WTC11 (cell line): ENCODE data around the gene NEAT1. TPM values are rescaled to one million over a fixed set of nuclear protein-coding genes. Genes with fewer than 3 reads are reported as not detected.

Source experiments
- ATAC-seq: fragments of 200-7000 bp; cut with Tn5 transposase; 2 replicates; pipeline ENCODE4 v1.10.0; 2021; ENCODE audit warnings: mild to moderate bottlenecking, moderate library complexity
- CTCF ChIA-PET: fragments of 300-600 bp; sonication (Branson Sonifier 250); formaldehyde crosslinking; loops from one replicate; lab custom pipeline; 2021; ENCODE audit warnings: antibody characterized with exemption; lab: Charles Lee
- POLR2A ChIA-PET: fragments of 350-600 bp; sonication (Branson Sonifier 250); formaldehyde crosslinking; loops from one replicate; lab custom pipeline; 2021; ENCODE audit warnings: antibody characterized with exemption; lab: Charles Lee
- DNase-seq: peaks from one replicate; pipeline ENCODE4 v3.0.0; 2021; ENCODE audit warnings: low spot score
- H3K27ac Mint-ChIP-seq: 2 replicates; pipeline ENCODE4 v1.8.0; 2021; ENCODE audit warnings: mixed read lengths
- H3K27me3 Mint-ChIP-seq: 2 replicates; pipeline ENCODE4 v1.8.0; 2021; ENCODE audit warnings: low read depth, mild to moderate bottlenecking, moderate library complexity, mixed read lengths
- H3K36me3 Mint-ChIP-seq: 2 replicates; pipeline ENCODE4 v1.8.0; 2021; ENCODE audit warnings: mixed read lengths
- H3K4me1 Mint-ChIP-seq: 2 replicates; pipeline ENCODE4 v1.8.0; 2022; ENCODE audit warnings: mixed read lengths
- H3K4me3 Mint-ChIP-seq: 2 replicates; pipeline ENCODE4 v1.8.0; 2021; ENCODE audit warnings: mild to moderate bottlenecking, moderate library complexity, mixed read lengths
- H3K9me3 Mint-ChIP-seq: 2 replicates; pipeline ENCODE4 v1.8.0; 2021; ENCODE audit warnings: mixed read lengths
- FOXJ3 ChIP-seq: sonication (generic); formaldehyde crosslinking; IDR thresholded peaks from 2 replicates; pipeline ENCODE4 v1.9.0; 2021; ENCODE audit warnings: missing genetic modification reagents, mild to moderate bottlenecking, borderline replicate concordance
- GTF2I ChIP-seq: fragments of 250-450 bp; sonication (Bioruptor Pico); conservative IDR thresholded peaks from 2 replicates; pipeline ENCODE4 v1.4.0; 2021; ENCODE audit warnings: mild to moderate bottlenecking
- MYBL2 ChIP-seq: sonication (generic); formaldehyde crosslinking; IDR thresholded peaks from 2 replicates; pipeline ENCODE4 v1.8.1; 2023; ENCODE audit warnings: mild to moderate bottlenecking, moderate library complexity, missing genetic modification reagents
- NR3C1 ChIP-seq: sonication (generic); formaldehyde crosslinking; conservative IDR thresholded peaks from 2 replicates; pipeline ENCODE4 v1.8.1; 2023; ENCODE audit warnings: low read depth, mild to moderate bottlenecking, missing genetic modification reagents
- ZBTB21 ChIP-seq: sonication (generic); formaldehyde crosslinking; IDR thresholded peaks from 2 replicates; pipeline ENCODE4 v1.8.1; 2023; ENCODE audit warnings: mild to moderate bottlenecking, missing genetic modification reagents, borderline replicate concordance
- total RNA-seq: library from RNA; stranded (reverse); gene quantifications from 3 replicates; pipeline ENCODE4 v1.2.3, GENCODE V29; 2021
- TF ChIP-seq, protein P1 (sequence below): sonication (generic); formaldehyde crosslinking; IDR thresholded peaks from 2 replicates; pipeline ENCODE4 v1.8.0; 2023; ENCODE audit warnings: mild to moderate bottlenecking, missing genetic modification reagents
- TF ChIP-seq, protein P2 (sequence below): fragments of 250-450 bp; sonication (Bioruptor Pico); IDR thresholded peaks from 2 replicates; pipeline ENCODE4 v1.9.0; 2021; ENCODE audit warnings: mild to moderate bottlenecking
- TF ChIP-seq, protein P3 (sequence below): fragments of 250-450 bp; sonication (Bioruptor Pico); conservative IDR thresholded peaks from 2 replicates; pipeline ENCODE4 v1.9.0; 2021; ENCODE audit warnings: mild to moderate bottlenecking
- TF ChIP-seq, protein P4 (sequence below): sonication (generic); formaldehyde crosslinking; IDR thresholded peaks from 2 replicates; pipeline ENCODE4 v1.8.0; 2023; ENCODE audit warnings: missing genetic modification reagents
- TF ChIP-seq, protein P5 (sequence below): sonication (generic); formaldehyde crosslinking; IDR thresholded peaks from 2 replicates; pipeline ENCODE4 v1.8.0; 2022; ENCODE audit warnings: mild to moderate bottlenecking, missing genetic modification reagents
- TF ChIP-seq, protein P6 (sequence below): sonication (generic); formaldehyde crosslinking; IDR thresholded peaks from 2 replicates; pipeline ENCODE4 v1.8.1; 2022; ENCODE audit warnings: mild to moderate bottlenecking, missing genetic modification reagents, moderate library complexity, borderline replicate concordance
- TF ChIP-seq, protein P7 (sequence below): fragments of 250-450 bp; sonication (Bioruptor Pico); IDR thresholded peaks from 2 replicates; pipeline ENCODE4 v1.9.0; 2021; ENCODE audit warnings: moderate library complexity, mild to moderate bottlenecking, inconsistent platforms, borderline replicate concordance

Gene NEAT1
- total RNA-seq, 1 experiment from 2014 or later: 38.1 TPM

DNA sequence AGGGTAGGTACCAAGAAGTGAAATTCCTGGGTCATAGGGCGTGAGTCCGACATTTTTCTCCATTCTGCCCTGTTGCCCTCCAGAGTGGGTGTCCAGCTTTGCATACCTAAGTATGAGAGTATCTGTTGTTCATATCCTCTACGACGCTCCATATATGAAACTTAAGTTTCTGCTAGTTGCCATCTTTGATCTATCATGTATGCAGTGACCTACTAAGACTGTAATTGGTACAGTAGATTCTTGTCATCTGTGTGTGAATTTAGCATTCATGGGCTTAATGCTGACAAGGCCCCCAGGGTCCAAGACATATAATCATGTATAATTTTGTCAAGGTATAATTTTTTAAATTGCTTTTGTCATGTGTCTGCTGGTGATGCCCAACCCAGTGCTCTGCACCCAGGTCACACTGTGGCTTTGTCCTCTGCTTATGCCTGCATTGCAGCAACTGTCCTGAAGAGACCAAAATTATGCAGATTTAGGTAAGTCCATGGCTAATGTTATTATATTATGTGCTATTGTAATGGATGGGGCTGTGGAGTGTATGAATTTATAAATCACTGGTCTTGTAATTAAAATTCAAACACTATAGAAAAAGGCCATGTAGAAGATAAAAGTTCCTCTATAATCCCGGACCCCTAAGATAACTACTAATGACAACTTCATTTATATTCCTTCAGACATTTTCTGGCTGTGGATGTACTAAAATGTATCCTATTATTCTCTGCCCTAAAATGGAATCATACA is 12.2 kb downstream of the NEAT1 start (continued):
- TF ChIP-seq ZBTB21 (CRISPR knock-in tag): no peak
- TF ChIP-seq, protein P1, sequence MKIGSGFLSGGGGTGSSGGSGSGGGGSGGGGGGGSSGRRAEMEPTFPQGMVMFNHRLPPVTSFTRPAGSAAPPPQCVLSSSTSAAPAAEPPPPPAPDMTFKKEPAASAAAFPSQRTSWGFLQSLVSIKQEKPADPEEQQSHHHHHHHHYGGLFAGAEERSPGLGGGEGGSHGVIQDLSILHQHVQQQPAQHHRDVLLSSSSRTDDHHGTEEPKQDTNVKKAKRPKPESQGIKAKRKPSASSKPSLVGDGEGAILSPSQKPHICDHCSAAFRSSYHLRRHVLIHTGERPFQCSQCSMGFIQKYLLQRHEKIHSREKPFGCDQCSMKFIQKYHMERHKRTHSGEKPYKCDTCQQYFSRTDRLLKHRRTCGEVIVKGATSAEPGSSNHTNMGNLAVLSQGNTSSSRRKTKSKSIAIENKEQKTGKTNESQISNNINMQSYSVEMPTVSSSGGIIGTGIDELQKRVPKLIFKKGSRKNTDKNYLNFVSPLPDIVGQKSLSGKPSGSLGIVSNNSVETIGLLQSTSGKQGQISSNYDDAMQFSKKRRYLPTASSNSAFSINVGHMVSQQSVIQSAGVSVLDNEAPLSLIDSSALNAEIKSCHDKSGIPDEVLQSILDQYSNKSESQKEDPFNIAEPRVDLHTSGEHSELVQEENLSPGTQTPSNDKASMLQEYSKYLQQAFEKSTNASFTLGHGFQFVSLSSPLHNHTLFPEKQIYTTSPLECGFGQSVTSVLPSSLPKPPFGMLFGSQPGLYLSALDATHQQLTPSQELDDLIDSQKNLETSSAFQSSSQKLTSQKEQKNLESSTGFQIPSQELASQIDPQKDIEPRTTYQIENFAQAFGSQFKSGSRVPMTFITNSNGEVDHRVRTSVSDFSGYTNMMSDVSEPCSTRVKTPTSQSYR (CRISPR knock-in tag): no peak

DNA sequence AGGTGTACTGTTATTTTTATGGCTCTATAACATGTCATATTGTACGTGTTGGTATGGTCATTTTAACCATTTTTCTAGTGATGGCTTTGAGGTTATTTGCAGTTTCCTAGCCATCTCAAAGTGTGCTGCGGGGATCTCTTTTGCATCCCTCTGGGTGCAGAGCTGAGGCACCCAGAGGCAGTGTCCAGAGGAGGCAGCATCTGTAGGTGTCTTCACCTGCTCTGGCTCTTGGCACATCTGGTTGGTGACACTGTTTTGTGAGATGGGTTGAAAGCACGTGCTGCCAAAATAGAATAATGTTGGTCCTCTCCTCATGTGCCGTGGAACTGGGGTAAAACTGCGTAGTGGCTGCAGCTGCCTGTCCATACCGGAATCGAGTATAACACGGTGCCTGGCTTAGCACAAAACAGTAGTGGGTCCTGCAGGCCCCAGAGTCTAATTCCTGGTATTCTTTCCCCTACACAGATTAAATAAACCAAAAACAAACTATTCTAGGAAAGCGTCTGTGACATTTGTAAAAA is 12.9 kb downstream of the NEAT1 start:
- CTCF ChIA-PET: interaction anchor here (0.6 to 1.9 kb wide), 4 partner anchors 19 to 44 kb away, joined by 3 to 6 read pairs (median 4); no protein-coding TSS in a partner anchor
- POLR2A ChIA-PET: no interaction called here
- Mint-ChIP-seq H3K27ac (no peak overlapping the region), H3K27me3 (no peaks in the 10 kb centered on the region), H3K9me3 (no peaks in the 10 kb centered on the region), H3K36me3 (no peaks in the 10 kb centered on the region), H3K4me3 (no peak overlapping the region), H3K4me1 (peaks cover under 1% of the 10 kb centered on the region)
- TF ChIP-seq NR3C1 (CRISPR knock-in tag): no peak
- no peak for TF ChIP-seq GTF2I (CRISPR knock-in tag)
- TF ChIP-seq ZBTB21 (CRISPR knock-in tag): no peak
- TF ChIP-seq, protein P2, sequence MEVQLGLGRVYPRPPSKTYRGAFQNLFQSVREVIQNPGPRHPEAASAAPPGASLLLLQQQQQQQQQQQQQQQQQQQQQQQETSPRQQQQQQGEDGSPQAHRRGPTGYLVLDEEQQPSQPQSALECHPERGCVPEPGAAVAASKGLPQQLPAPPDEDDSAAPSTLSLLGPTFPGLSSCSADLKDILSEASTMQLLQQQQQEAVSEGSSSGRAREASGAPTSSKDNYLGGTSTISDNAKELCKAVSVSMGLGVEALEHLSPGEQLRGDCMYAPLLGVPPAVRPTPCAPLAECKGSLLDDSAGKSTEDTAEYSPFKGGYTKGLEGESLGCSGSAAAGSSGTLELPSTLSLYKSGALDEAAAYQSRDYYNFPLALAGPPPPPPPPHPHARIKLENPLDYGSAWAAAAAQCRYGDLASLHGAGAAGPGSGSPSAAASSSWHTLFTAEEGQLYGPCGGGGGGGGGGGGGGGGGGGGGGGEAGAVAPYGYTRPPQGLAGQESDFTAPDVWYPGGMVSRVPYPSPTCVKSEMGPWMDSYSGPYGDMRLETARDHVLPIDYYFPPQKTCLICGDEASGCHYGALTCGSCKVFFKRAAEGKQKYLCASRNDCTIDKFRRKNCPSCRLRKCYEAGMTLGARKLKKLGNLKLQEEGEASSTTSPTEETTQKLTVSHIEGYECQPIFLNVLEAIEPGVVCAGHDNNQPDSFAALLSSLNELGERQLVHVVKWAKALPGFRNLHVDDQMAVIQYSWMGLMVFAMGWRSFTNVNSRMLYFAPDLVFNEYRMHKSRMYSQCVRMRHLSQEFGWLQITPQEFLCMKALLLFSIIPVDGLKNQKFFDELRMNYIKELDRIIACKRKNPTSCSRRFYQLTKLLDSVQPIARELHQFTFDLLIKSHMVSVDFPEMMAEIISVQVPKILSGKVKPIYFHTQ (CRISPR knock-in tag): no peak
- no peak for TF ChIP-seq MYBL2 (CRISPR knock-in tag)
- TF ChIP-seq, protein P3, sequence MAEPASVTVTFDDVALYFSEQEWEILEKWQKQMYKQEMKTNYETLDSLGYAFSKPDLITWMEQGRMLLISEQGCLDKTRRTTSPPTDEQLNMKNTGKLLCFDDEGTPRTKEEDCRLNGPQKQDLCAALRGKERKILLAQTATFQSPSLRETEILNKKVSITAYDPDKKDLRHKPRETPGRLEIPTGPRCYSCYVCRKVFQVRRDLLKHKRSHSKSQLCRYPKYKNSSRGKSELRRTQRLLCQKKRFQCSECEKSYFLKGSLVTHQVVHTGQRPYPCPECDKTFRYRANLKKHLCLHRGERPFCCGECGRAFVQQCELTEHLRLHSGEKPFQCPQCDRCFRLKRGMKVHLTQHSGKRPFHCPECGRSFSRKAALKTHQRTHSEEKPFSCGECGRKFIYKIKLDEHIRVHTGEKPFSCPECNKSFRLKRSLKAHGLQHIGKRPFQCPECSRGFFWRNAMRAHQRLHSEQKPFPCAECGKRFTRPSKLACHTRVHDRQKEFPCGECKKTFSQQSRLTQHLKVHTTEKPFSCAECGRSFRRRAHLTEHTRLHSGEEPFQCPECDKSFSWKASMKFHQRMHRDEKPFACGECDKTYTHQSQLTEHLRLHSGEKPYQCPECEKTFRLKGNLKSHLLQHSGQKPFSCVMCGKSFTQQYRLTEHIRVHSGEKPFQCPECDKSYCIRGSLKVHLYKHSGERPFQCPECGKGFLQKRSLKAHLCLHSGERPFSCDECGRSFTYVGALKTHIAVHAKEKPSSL (CRISPR knock-in tag): no peak
- TF ChIP-seq, protein P4, sequence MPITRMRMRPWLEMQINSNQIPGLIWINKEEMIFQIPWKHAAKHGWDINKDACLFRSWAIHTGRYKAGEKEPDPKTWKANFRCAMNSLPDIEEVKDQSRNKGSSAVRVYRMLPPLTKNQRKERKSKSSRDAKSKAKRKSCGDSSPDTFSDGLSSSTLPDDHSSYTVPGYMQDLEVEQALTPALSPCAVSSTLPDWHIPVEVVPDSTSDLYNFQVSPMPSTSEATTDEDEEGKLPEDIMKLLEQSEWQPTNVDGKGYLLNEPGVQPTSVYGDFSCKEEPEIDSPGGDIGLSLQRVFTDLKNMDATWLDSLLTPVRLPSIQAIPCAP: no peak
- TF ChIP-seq, protein P5, sequence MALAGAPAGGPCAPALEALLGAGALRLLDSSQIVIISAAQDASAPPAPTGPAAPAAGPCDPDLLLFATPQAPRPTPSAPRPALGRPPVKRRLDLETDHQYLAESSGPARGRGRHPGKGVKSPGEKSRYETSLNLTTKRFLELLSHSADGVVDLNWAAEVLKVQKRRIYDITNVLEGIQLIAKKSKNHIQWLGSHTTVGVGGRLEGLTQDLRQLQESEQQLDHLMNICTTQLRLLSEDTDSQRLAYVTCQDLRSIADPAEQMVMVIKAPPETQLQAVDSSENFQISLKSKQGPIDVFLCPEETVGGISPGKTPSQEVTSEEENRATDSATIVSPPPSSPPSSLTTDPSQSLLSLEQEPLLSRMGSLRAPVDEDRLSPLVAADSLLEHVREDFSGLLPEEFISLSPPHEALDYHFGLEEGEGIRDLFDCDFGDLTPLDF (CRISPR knock-in tag): no peak
- no peak for TF ChIP-seq FOXJ3
- TF ChIP-seq, protein P6, sequence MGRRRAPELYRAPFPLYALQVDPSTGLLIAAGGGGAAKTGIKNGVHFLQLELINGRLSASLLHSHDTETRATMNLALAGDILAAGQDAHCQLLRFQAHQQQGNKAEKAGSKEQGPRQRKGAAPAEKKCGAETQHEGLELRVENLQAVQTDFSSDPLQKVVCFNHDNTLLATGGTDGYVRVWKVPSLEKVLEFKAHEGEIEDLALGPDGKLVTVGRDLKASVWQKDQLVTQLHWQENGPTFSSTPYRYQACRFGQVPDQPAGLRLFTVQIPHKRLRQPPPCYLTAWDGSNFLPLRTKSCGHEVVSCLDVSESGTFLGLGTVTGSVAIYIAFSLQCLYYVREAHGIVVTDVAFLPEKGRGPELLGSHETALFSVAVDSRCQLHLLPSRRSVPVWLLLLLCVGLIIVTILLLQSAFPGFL (CRISPR knock-in tag): no peak
- TF ChIP-seq, protein P7, sequence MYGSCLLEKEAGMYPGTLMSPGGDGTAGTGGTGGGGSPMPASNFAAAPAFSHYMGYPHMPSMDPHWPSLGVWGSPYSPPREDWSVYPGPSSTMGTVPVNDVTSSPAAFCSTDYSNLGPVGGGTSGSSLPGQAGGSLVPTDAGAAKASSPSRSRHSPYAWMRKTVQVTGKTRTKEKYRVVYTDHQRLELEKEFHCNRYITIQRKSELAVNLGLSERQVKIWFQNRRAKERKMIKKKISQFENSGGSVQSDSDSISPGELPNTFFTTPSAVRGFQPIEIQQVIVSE (CRISPR knock-in tag): no peak
- DNase-seq (no peak), ATAC-seq (no peak)
